Epithelial cell of esophagus (primary cell): ENCODE data around the gene LRMDA.
A peak's percentile ranks its signal among the peaks of the same experiment; 100 is the strongest.

ENCODE experiments used
- DNase-seq: peaks from one replicate; pipeline ENCODE4 v3.0.0; 2010; ENCODE audit warnings: low read depth
- H3K4me3 ChIP-seq: 2 replicates; pipeline ENCODE4 v1.5.1; 2011; ENCODE audit warnings: mild to moderate bottlenecking, low read length, control low read depth
- TF ChIP-seq, protein P1 (sequence below): IDR thresholded peaks from 2 replicates; pipeline ENCODE4 v1.5.1; 2011; ENCODE audit warnings: low read depth, mild to moderate bottlenecking, low read length, control low read depth, inconsistent platforms; ENCODE audit not compliant: insufficient read depth; ENCODE audit errors: missing control alignments

Gene LRMDA

DNA sequence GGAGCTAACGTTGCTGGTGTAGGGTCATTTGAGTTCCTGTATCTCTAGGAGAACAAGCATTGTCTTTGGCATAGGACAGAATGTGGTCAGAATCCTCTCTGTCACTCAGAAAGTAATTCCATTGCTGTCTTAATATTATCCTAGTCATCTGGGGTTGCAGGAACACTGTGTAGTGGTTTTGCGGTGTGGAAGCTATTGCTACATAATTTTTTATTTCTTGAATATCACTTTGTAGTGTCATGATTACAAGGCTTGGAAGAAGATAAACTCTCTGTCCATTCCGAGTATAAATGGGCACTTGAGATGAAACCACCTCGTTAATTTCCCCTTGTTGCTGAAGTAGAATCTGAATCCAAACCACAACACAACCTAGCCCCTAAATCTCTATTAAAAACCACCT lies 919.2 kb downstream of the LRMDA start:
- TF ChIP-seq, protein P1, sequence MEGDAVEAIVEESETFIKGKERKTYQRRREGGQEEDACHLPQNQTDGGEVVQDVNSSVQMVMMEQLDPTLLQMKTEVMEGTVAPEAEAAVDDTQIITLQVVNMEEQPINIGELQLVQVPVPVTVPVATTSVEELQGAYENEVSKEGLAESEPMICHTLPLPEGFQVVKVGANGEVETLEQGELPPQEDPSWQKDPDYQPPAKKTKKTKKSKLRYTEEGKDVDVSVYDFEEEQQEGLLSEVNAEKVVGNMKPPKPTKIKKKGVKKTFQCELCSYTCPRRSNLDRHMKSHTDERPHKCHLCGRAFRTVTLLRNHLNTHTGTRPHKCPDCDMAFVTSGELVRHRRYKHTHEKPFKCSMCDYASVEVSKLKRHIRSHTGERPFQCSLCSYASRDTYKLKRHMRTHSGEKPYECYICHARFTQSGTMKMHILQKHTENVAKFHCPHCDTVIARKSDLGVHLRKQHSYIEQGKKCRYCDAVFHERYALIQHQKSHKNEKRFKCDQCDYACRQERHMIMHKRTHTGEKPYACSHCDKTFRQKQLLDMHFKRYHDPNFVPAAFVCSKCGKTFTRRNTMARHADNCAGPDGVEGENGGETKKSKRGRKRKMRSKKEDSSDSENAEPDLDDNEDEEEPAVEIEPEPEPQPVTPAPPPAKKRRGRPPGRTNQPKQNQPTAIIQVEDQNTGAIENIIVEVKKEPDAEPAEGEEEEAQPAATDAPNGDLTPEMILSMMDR: no peak
- DNase-seq: no peak
- H3K4me3 ChIP-seq: no peak overlapping the region

DNA sequence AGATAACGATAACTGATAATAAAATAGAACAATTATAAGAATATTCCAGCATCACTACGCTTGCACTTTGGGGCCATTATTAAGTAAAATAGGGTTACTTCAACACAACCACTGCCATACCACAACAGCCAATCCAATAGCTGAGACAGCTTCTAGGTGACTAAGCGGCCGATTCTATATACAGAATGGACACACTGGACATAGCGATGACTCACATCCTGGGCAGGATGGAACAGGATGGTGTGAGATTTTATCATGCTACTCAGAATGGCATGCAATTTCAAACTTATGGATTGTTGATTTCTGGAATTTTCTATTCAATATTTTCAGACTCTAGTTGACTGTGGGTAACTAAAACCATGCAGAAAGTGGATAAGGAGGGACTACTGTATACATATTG lies 920.9 kb downstream of the LRMDA start:
- TF ChIP-seq, protein P1: no peak
- no peak overlapping the region for H3K4me3 ChIP-seq
- DNase-seq: peak; percentile 94

DNA sequence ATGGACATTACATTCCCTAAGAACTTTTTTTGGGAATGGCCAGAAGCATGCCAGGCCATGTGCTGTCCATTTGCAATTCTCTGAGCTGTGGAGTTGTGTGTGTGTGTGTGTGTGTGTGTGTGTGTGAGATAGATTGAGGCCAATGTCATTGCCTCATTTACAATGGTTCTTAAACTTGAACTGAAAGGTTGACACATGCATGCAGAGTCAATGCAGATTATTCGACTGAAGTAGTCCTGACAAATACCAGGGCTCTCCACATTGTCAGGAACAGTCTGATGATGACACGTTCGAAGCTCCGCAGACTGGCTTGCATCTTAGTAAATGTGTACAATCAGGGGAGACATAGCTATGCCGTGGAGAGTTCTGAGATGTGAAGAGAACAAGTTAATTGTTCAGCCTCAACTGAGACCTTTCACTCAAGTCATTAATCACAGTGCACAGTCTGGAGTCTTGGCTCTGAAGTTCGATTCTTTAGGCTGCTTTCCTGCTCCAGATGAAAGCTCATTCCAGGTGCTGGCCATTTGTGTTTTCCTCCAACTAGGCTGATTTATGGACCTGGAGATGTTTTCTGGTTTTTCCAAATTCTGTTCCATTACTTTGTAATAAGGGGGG lies 921.9 kb downstream of the LRMDA start:
- TF ChIP-seq, protein P1: no peak
- no peak for DNase-seq
- H3K4me3 ChIP-seq: no peak overlapping the region

DNA sequence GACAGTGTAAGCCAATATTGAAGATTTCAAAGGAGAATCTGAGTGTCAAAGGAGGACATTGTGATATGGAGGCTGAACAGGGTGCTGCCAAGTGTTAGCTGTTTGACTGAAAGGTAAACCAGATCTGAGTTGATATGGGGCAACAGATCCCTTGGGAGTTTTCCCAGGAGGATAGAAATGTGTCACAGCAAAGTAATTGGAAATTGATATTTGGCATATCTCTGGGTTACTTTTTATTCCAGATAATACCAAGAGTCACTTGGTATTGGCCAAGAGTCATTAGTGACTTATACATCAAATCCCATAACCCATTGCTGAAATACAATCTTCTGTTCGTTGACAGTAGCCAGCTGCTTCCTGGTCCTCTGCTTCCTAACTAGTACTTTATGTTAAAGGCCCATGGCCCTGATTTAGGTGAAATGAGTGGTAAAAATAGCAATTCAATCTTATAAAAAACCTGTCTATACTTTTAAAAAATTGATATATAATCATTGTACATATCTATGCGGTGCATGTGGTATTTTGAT lies 922.9 kb downstream of the LRMDA start:
- no peak overlapping the region for H3K4me3 ChIP-seq
- no peak for DNase-seq
- TF ChIP-seq, protein P1: no peak

DNA sequence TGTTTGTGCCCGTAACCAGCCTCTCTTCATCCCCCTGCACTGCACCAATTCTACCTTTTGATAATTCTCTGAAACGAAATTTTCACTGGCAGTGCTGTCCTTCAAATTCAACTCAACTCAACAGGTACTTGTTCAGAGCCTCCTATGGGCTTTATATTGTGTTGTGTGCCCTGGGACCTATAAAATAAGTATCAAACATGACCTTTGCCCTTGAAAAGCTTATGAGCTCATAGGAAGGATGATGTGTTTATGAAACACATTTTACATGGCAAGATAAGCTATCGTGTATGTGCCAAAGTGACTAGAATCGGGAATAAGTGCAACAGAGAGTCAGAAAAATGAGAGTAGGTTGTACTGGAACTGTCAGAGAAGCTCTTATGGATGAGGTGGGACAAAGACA lies 923.5 kb downstream of the LRMDA start:
- TF ChIP-seq, protein P1: no peak
- no peak overlapping the region for H3K4me3 ChIP-seq

DNA sequence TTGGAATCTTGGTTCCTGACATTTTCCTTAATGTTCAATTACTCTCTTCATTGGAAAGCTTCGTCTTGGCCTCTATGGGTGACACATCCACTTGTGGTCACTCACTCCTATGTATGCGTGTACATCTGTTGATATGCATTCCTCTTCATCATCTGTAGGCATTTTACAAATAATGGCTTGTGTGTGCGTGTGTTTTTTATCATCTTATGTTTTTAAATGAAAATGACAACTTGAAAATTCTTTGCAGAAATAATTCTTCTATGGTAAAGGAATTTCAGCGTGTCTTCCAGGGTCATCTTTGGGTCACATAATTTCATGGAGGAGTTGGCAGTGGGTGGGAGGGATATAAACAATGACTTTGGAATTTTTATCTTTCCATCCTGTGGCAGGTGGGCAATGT lies 925.1 kb downstream of the LRMDA start:
- TF ChIP-seq, protein P1: no peak
- no peak overlapping the region for H3K4me3 ChIP-seq
- no peak for DNase-seq

More for the DNA sequence above, 923.5 kb downstream of the LRMDA start:
- no peak for DNase-seq
